Mucosa of descending colon (tissue), 3 donors: ENCODE data around the gene KANSL3. TPM values are rescaled to one million over a fixed set of nuclear protein-coding genes. Genes with fewer than 3 reads are reported as not detected.
"Not testable (repeated sequence)": the region's sequence is repeated elsewhere in the genome, so short reads cannot be mapped to it uniquely, and the experiment has no call there.

Source experiments
- ATAC-seq: fragments of 200-7000 bp; cut with Tn5 transposase; one replicate; pipeline ENCODE4 v1.9.1; 2020; ENCODE audit warnings: mild to moderate bottlenecking, moderate library complexity
- DNase-seq, 3 donors: peaks; one replicate each; pipeline ENCODE4 v3.0.0-alpha.2; 2020
- H3K36me3 ChIP-seq: fragments of 200-600 bp; one replicate; pipeline ENCODE4 v1.8.0; 2021; ENCODE audit warnings: low read depth, mild to moderate bottlenecking
- H3K4me1 ChIP-seq: fragments of 200-600 bp; one replicate; pipeline ENCODE4 v1.8.0; 2021; ENCODE audit warnings: low read depth, mild to moderate bottlenecking
- H3K4me3 ChIP-seq: fragments of 200-600 bp; one replicate; pipeline ENCODE4 v1.8.0; 2021; ENCODE audit warnings: mild to moderate bottlenecking
- H3K9me3 ChIP-seq: fragments of 200-600 bp; one replicate; pipeline ENCODE4 v1.8.0; 2021; ENCODE audit warnings: mild to moderate bottlenecking
- CTCF ChIP-seq: fragments of 200-600 bp; IDR thresholded peaks from one replicate; pipeline ENCODE4 v1.8.0; 2022; ENCODE audit warnings: antibody characterized with exemption, mild to moderate bottlenecking
- intact Hi-C, 2 donors: fragments of 100-400 bp; cut with DNase I in 1 of 2; cut with micrococcal nuclease in 1 of 2; formaldehyde crosslinking; loops; one replicate each; pipeline versions ENCODE4 v1.11.0 to v1.11.1; 2022; cut with DNase I, micrococcal nuclease
- total RNA-seq, 3 donors: library from RNA; stranded (reverse); fragmentation: NEBNext Ultra II Directional in 2 of 3; extraction: Animal tissue kit (Norgen Biotek cat#: 25700) in 2 of 3; gene quantifications; one replicate each; pipeline versions ENCODE4 v1.2.1 to v1.2.4, GENCODE V29; 2021 to 2023
- donor health status: DM: no; HTN: no; CAD: no; lungs with moderate emphysema.
- donor health status: DM: no; HTN: no; CAD: no.
- donor health status: DM: no; HTN: yes; CAD: no.

The KANSL3 gene
- total RNA-seq, 3 donors from 2014 or later = 36.1 to 64.7 (median 49.2) TPM

GRCh38 chr2:96663177-96663576 lies 25.1 kb upstream of the KANSL3 start:
- Histone ChIP-seq H3K4me3 (no peak overlapping the region), H3K36me3 (no peaks in the 10 kb centered on the region), H3K4me1 (no peaks in the 10 kb centered on the region), H3K9me3 (no peaks in the 10 kb centered on the region)
- no peak for ATAC-seq
- intact Hi-C loops = no loop called here
- TF ChIP-seq CTCF = no peak
- no peak for DNase-seq

DNA sequence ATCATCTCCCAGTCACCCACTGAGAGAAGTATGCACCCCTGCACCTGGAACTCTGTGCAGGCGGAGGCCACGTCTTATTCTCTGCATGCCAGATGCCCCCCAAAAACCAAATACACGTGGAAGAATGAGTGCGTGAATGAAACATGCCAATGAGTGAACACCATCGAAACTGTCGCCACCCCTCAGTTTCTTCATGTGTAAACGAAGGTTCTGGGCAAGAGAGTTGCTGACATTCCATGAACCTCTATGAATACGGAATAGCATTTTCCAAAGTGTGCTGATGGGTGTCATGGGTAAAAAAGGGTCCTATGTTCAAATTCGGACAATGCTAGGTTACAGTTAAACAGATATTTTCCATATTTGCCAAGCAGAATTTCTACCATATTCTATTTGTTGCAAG lies 24.2 kb upstream of the KANSL3 start:
- H3K4me1 ChIP-seq = no peaks in the 10 kb centered on the region
- no peak for DNase-seq
- no peaks in the 10 kb centered on the region for H3K36me3 ChIP-seq
- H3K9me3 ChIP-seq = no peaks in the 10 kb centered on the region
- no peak for ATAC-seq
- H3K4me3 ChIP-seq = no peak overlapping the region
- no peak for TF ChIP-seq CTCF
- intact Hi-C loops = no loop called here

- Histone ChIP-seq H3K4me1 (no peaks in the 10 kb centered on the region), H3K4me3 (no peak overlapping the region), H3K36me3 (no peaks in the 10 kb centered on the region), H3K9me3 (no peaks in the 10 kb centered on the region)
- ATAC-seq (no peak), DNase-seq (no peak)
- intact Hi-C loops = no loop called here
- TF ChIP-seq CTCF = no peak
Observed at GRCh38 chr2:96661324-96661723, 23.2 kb upstream of the KANSL3 start.

DNA sequence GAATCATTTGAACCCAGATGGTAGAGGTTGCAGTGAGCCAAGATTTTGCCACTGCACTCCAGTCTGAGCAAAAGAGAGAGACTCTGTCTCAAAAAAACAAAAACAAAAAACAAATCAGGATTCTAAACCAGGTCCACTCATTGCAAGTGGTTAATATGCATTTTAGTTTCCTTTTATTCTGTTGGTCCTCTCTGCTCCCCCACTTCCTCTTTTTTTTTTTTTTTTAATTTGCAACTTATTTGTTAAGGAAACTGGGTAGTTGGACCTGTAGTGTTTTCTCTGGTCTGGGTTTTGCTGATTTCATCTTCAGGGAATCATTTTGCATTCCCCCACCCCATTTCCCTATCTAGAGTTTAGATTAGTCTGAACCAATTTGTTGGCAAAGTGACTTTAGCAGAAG lies 18.4 kb upstream of the KANSL3 start:
- TF ChIP-seq CTCF = no peak
- ATAC-seq (no peak), DNase-seq (no peak)
- H3K36me3 ChIP-seq = no peaks in the 10 kb centered on the region
- no peak overlapping the region for H3K4me3 ChIP-seq
- intact Hi-C loops = no loop called here
- no peaks in the 10 kb centered on the region for H3K9me3 ChIP-seq
- H3K4me1 ChIP-seq = no peaks in the 10 kb centered on the region

- DNase-seq = no peak
- no peaks in the 10 kb centered on the region for H3K36me3 ChIP-seq
- no peak for ATAC-seq
- H3K4me1 ChIP-seq = no peaks in the 10 kb centered on the region
- no peak for TF ChIP-seq CTCF
- H3K9me3 ChIP-seq = no peaks in the 10 kb centered on the region
- H3K4me3 ChIP-seq = no peak overlapping the region
- intact Hi-C loops = no loop called here
Observed at GRCh38 chr2:96655526-96655925, 17.4 kb upstream of the KANSL3 start.

GRCh38 chr2:96654791-96655190 lies 16.7 kb upstream of the KANSL3 start:
- H3K9me3 ChIP-seq, DNase-seq, H3K4me3 ChIP-seq, H3K4me1 ChIP-seq, H3K36me3 ChIP-seq, ATAC-seq, intact Hi-C loops: not testable (repeated sequence)
